Caki2 (cell line): ENCODE data around the gene SLC41A1. TPM values are rescaled to one million over a fixed set of nuclear protein-coding genes. Genes with fewer than 3 reads are reported as not detected.
A peak's percentile ranks its signal among the peaks of the same experiment; 100 is the strongest.
"Not testable (repeated sequence)": the region's sequence is repeated elsewhere in the genome, so short reads cannot be mapped to it uniquely, and the experiment has no call there.

Experiments used
- DNase-seq: peaks from one replicate; pipeline ENCODE4 v3.0.0-alpha.2; 2015; ENCODE audit warnings: low read depth
- in situ Hi-C: cut with HindIII; loops from 2 replicates; pipeline ENCODE4 v1.10.0; 2016; ENCODE audit warnings: low sequenced_read_pairs, low pct_unique_long_range_greater_than_20kb, mixed read lengths
- total RNA-seq: library from RNA; depleted of rRNA; stranded (reverse); fragments of >200 nt; shearing (Covaris generic); gene quantifications from 2 replicates; pipeline ENCODE4 v1.2.3, GENCODE V29; 2014; ENCODE audit warnings: low replicate concordance; rRNA removed

The SLC41A1 gene
- 4.7 and 15.0 TPM in 2 replicates for total RNA-seq

GRCh38 chr1:205812878-205813754 is at the start of gene SLC41A1:
Gene SLC41A1 (minus strand): TSS chr1:205813198. CDS start chr1:205810441, 2,757 bp downstream.
- peak; percentile 95 for DNase-seq

GRCh38 chr1:205861540-205861939 is 48.5 kb upstream of the SLC41A1 start:
- in situ Hi-C loops = no loop called here
- no peak for DNase-seq

More at GRCh38 chr1:205812878-205813754, at the start of gene SLC41A1:
- in situ Hi-C loops = no loop called here

- DNase-seq = no peak
- in situ Hi-C loops = no loop called here
These were observed 45.4 kb upstream of the SLC41A1 start for GRCh38 chr1:205858141-205858961.

- in situ Hi-C loops, DNase-seq: not testable (repeated sequence)
These were observed 44.5 kb upstream of the SLC41A1 start for GRCh38 chr1:205857501-205857900.

- no peak for DNase-seq
- in situ Hi-C loops = no loop called here
These were observed 43.4 kb upstream of the SLC41A1 start for GRCh38 chr1:205856433-205856832.

- in situ Hi-C loops = no loop called here
- no peak for DNase-seq
These were observed 40.0 kb upstream of the SLC41A1 start for GRCh38 chr1:205852969-205853368.

GRCh38 chr1:205851993-205852392 is 39.0 kb upstream of the SLC41A1 start:
- no peak for DNase-seq
- in situ Hi-C loops = no loop called here

- no peak for DNase-seq
- in situ Hi-C loops = no loop called here
These were observed 36.8 kb upstream of the SLC41A1 start, which contains the start of gene PM20D1 for GRCh38 chr1:205849619-205850355. Gene PM20D1 (minus strand): TSS chr1:205850132. CDS start chr1:205850072, 60 bp downstream.

- in situ Hi-C loops = no loop called here
- DNase-seq = no peak
These were observed 30.2 kb upstream of the SLC41A1 start for GRCh38 chr1:205843036-205843859.

GRCh38 chr1:205842229-205842628 is 29.2 kb upstream of the SLC41A1 start:
- no peak for DNase-seq
- in situ Hi-C loops = no loop called here

- in situ Hi-C loops = no loop called here
- DNase-seq = no peak
These were observed 27.3 kb upstream of the SLC41A1 start for GRCh38 chr1:205840146-205840923.

GRCh38 chr1:205837382-205837970 is 24.5 kb upstream of the SLC41A1 start:
- in situ Hi-C loops = no loop called here
- no peak for DNase-seq

GRCh38 chr1:205834751-205835150 is 21.8 kb upstream of the SLC41A1 start:
- DNase-seq = no peak
- in situ Hi-C loops = no loop called here

GRCh38 chr1:205832326-205832751 is 19.3 kb upstream of the SLC41A1 start:
- DNase-seq = no peak
- in situ Hi-C loops = no loop called here

GRCh38 chr1:205827623-205828022 is 14.6 kb upstream of the SLC41A1 start:
- no peak for DNase-seq
- in situ Hi-C loops = no loop called here

GRCh38 chr1:205826995-205827394 is 14.0 kb upstream of the SLC41A1 start:
- no peak for DNase-seq
- in situ Hi-C loops = no loop called here
